HTERT RPE-1 (cell line): ENCODE measurements around the gene PPT2.
"Not testable (repeated sequence)": the region's sequence is repeated elsewhere in the genome, so short reads cannot be mapped to it uniquely, and the experiment has no call there.

ENCODE experiments used
- in situ Hi-C: fragments of 300-500 bp; cut with MboI; formaldehyde crosslinking; loops from 4 replicates; pipeline ENCODE4 v1.14.3; 2020; ENCODE audit warnings: low sequenced_read_pairs

PPT2 gene

DNA sequence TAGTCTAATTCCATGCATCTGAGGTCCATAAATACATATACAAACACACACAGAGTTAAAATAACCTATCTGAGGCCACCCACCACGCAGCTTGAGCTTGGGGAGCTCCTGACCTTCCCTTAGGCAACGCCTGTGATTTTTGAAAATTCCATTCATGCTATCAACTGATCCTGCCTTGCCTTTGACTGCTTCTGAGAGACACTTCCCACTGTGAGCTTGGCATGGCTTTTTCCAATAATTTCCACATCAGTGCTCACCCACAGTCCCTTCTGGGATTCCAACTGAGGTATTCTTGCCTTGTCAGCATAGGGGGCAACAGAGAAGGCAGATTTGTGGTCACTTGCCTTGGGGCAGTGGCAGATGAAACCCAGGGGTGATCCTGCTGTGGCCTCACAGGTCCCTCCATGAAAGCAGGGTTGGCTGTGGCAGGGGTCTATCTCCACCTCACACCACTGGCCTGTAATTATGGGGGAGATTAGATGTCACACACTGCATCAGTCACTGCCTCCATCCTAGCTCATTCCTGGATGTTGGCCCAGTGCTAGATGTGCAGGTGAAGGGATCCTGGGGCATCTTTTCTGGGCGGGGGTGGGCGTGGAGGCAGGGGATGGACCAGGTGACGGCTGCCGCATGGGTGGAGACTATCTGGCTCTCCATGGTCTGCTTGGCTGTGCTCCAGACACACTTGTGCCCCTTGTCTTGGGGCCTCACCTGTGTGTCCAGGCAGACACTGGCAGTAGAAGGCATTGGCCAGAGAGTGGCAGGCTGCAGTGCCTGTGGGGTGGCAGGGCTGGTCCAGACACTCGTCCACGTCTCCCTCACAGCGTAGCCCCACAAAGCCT lies 49.7 kb downstream of the PPT2 start:
- in situ Hi-C loops, result no loop called here

DNA sequence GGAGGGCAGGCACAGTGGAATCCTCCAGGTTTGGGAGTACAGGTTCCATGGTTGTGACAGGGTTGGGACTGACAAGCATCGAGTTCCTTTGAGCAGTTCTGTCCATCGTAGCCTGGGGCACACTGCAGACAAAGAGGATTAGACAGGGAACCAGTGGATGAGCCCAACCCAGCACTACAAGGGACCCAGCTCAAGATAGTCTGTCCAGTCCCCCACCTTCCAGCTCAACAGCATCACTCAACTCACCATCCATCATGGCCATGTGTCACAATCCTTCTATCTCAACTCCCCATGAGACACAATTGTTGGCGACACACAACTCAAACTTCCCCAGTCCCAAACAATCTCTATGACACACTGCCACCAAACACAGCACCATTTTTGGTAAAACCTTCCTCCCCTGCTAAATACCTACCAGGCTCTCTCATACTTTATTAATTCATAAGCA lies 50.4 kb downstream of the PPT2 start:
- in situ Hi-C loops, result no loop called here

- in situ Hi-C loops, result no loop called here
Measured at GRCh38 chr6:32208996-32209395, 55.1 kb downstream of the PPT2 start.

DNA sequence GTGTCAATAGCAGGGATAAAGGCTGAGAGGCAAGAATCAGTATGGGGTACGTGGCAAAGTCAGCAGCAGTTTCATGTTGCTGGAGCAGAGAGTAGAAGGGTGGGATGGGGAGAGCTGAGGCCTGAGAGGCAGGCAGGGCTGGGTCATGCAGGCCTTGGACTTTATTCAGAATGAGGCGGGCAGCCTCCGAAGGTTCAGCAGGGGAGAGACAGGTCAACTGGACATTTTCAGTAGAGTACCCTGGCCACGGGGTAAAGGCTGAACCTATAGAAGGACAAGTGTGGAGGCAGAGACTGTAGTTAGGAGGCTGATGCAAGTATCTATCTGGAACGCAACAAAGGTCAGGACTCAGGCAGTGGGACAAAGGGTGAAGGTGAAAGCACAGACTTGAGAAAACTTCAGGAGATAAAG lies 56.3 kb downstream of the PPT2 start:
- in situ Hi-C loops, result no loop called here

- in situ Hi-C loops, result not testable (repeated sequence)
Measured at GRCh38 chr6:32211432-32211831, 57.5 kb downstream of the PPT2 start.

DNA sequence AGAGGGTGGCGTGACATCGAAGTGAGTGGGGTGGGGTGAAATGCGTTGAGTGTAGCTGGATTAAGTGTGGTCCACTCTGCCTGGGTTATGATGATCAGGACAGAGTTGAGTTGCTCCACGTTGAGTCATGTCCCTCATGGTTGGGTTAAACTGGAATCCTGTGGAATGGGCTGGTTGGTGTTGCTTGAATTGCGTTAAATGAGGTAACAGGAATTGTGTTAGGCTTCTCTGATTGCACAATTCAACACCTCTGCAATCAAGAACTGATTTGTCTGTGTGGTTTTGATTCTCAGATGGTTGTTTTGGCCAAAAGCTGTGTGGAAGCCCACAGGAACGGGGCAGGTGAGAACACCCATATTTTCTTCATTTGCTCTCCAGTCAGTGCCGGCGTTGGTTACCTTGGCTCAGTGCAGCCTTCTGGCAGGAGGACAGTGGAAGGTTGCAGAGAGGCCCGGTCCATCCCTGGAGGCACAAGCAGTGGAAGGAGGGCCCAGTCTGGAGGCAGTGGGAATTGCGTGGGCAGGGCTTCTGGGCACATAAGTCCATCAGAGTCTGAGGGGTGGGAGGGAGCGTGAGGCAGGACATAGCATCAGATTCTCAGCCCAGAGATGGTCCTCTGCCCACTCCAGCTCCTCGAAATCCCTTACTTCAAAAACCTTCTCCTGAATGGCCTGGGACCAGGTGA lies 58.3 kb downstream of the PPT2 start:
- in situ Hi-C loops, result no loop called here
